C1 segment of cervical spinal cord (tissue), 14 donors: ENCODE results near the gene ATOH7.
A peak's percentile ranks its signal among the peaks of the same experiment; 100 is the strongest.
"Not testable (repeated sequence)": the region's sequence is repeated elsewhere in the genome, so short reads cannot be mapped to it uniquely, and the experiment has no call there.

ENCODE experiments used
- DNase-seq, 14 donors: peaks; one replicate each; lab custom pipeline; 2025; lab: John Stamatoyannopoulos, UW

The ATOH7 gene

DNA sequence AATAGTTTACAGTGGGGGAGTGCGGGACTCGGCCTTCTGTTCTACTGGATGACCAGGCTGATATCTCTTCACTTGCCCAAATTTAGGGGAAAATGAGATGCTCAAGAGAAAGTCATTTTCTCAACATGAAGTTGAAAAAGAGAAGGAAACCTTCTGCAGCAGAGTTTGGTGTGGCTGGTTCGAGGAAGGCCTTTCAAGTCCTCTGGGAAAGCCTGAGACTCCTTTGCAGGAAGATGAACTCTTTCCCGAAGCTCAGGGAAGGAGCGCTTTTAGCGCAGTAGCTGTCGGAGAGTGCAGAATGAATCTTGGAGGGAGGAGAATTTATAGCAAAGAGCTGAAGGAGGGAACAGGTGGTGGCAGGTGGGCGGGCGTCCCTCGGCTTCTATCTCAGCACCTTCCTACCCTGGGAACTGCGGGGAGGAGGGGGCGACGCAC is at the start of gene ATOH7:
ATOH7 (minus strand) TSS at position 297 of the 435 bp plus-strand sequence. CDS start 436 bp downstream, outside the sequence.
- peak in 1 of 14 donors; percentile 79 for DNase-seq

DNA sequence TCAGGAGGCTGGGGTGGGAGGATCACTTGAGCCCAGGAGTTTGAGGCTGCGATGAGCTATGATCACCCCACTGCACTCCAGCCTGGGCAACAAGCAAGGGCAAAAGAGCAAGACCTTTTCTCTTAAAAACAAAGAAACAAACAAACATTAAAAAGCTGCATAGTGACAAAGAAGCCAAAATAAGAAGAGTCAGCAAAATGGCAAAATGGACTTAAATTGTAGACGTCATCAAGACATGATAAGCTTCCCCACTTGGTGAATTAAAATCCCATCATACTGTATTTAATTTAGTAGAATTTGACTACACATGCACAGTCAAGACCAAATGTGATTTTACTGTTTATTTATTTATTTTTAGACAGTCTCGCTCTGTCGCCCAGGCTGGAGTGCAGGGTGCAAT is 48.8 kb upstream of the ATOH7 start:
- no peak for DNase-seq

DNA sequence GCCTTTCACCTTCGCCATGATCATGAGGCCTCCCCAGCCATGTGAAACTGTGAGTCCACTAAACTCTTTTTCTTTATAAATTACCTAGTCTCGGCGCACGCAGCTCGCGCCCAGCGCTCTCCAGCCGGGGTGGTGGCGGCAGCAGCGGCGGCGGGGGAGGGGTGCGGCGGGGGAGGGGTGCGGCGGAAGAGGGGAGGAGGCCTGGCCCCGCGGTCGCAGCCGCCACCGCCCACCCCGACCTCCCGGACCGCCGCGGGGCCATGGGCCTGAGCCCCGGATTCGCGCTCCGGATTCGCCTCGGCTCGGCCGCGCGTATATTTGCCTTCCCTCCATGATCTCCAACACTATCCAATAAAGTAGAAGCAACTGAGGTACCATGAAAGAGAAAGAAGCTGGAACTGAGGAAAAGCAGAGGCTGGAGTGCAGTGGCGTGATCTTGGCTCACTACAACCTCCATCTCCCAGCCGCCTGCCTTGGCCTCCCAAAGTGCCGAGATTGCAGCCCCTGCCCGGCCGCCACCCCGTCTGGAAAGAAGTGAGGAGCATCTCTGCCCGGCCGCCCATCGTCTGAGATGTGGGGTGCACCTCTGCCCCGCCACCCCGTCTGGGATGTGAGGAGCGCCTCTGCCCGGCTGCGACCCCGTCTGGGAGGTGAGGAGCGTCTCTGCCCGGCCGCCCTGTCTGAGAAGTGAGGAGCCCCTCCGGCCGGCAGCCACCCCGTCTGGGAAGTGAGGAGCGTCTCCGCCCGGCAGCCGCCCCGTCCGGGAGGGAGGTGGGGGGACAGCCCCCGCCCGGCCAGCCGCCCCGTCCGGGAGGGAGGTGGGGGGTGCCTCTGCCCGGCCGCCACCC is 47.2 kb upstream of the ATOH7 start:
- not testable (repeated sequence) for DNase-seq

- not testable (repeated sequence) for DNase-seq
These were observed 45.9 kb upstream of the ATOH7 start for GRCh38 chr10:68277814-68278213.

DNA sequence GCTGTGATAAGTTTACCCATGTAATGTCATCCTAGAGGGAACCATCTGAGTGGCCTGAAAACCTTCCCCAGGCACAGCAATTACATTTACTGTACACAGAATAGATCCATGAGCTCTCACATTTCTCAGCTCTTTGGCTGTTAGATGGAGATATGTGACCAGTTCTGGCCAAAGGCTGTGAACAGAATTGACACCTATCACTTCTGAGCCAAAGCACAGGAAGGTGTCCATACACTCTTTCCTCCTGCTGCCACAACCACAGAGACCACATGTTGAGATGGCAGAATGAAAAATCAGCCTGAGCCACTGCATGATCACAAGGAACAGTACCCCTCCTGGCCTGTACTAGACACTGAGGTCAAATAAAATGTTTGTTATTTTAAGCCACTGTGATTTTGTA is 44.3 kb upstream of the ATOH7 start:
- DNase-seq = no peak

DNA sequence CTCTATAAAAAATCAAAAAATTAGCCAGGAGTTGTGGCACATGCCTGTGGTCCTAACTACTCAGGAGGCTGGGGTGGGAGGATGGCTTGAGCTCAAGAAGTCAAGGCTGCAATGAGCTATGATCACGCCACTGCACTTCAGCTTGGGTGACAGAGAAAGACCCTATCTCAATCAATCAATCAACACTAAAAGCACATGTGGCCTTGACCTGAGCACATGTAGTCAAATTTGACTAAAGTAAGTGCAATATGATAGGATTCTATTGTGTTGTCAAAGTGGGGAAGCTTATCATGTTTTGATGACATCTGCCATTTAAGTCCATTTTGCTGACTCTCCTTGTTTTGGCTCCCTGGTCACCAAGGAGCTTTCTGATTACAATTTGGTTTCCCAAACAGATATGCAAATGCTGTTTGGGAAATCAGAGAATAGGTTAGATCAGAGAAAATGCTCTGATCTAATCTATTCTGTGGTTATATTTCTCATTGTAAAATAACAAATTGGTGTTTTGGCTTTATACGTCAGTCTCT is 43.8 kb upstream of the ATOH7 start:
- no peak for DNase-seq

DNA sequence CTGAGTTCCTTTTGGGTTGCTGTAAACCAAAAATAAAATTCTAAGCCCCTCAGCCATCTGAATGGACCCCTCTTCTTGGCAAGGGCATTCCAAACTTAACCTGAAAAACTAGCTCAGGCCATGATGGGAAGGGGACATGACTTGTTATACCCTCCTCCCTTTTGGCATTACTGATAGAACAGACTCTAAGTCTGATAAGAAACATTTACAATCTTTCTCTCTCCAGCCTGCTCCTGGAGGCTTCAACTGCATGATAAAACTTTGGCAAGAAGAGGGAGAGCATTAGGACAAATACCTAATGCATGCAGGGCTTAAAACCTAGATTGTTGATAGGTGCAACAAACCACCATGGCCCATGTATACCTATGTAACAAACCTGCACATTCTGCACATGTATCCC is 40.9 kb upstream of the ATOH7 start:
- no peak for DNase-seq

DNA sequence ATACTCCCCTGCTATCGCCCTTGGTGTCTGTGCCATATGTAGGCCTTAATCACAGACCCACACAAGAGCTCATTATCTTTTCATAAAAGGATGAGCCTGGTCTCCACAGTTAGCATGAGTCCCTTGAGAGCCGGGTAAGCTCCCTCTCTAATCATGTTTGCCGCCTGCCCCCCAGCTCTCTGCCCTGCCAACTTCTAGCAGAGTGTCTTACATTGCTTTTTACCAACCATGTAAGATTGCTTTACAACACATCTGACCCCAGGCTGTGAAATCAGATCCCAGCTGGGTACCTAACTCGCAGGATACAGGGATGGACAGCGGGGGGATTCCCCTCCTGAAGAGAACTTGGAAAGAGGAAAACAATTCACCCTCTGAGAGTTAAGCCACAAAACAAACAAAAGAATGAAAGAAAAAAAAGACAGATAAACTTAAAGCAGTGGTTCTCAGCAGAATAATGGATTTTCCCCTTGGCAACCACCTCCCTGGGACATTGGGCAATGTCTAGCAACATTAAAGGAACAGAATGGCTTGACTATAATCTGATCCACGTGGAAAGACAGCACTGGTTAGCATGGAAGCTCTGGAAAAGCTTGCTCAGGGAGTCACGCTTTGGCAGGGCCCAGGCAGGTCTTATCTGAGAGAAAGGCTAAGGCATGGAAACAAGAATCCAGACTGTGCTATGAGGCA is 39.4 kb upstream of the ATOH7 start:
- no peak for DNase-seq

DNA sequence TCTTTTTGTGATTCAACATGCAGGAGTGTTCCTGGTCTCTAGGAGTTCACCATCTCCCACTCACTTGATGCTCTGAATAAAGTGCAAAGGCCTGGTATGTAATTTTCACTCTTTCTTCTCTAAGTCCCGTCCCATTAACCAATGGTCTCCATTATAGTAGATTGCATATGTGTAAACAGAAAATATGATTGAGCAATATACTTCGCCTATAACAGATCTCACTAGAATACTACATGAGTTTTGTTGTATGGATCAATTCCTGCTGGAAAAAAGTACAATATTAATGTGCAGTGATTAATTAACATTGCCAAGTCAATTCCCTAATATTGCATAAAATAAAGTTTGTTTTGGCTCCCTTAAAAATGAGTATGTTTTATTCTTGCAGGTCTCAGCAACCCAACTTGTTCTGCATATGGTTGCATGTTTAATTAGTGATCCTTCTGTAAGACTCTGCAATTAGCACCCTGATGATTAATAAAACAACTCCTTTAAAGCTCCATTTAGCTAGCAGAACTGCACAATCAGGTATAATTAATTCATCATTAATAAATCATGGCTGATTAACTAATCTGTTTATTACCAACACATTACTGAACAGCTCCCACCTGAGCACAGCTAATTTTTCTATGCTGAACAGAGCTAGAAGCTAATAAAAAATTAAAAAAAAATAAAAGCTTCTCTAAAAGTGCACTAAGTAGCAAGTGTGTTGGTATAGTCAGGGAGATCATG is 37.8 kb upstream of the ATOH7 start:
- DNase-seq = no peak

- peak in 6 of 14 donors; percentile 1 to 25 (median 10) for DNase-seq
These were observed 29.4 kb upstream of the ATOH7 start for GRCh38 chr10:68261132-68261856.

- no peak for DNase-seq
These were observed 21.4 kb upstream of the ATOH7 start for GRCh38 chr10:68253346-68253745.

DNA sequence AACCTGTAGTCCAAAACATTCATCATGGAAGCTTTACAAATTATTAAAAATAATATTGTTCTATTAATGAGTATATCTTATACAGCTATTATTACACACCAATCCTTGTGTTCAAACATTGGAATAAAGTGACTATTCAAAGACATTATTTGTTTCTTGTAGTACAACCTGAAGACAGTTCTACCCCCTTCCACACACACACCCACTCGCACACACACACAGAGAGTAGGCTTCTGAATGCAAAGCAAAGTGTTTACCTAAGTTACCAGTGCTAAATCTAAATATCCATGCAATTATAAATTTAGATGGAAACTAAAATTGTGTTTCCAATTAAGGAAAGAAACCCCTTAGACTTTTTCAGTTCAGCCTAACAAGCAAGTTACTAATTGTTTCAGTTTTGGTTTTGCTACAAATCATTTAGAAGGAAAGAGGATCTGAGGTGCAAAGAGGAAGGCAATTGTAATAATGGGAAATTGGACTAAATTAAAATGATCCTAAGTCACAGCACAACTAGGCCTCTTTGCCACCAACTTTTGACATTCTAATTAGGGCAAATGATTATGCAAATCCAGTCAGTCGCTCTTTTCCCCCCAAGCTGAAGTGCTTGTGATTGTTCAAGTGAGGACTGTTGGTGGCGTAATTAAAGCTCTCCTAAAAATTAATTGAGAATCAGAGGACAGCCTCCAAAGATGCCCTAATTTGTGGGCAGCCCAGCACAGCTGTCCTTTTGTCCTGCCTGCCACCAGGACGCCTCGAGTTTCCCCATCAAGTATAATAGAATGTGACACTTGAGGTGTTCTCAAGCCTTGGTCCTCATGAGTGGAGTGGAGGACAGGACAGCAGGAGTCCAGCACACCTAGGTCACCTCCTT is 19.9 kb upstream of the ATOH7 start:
- DNase-seq = no peak

DNA sequence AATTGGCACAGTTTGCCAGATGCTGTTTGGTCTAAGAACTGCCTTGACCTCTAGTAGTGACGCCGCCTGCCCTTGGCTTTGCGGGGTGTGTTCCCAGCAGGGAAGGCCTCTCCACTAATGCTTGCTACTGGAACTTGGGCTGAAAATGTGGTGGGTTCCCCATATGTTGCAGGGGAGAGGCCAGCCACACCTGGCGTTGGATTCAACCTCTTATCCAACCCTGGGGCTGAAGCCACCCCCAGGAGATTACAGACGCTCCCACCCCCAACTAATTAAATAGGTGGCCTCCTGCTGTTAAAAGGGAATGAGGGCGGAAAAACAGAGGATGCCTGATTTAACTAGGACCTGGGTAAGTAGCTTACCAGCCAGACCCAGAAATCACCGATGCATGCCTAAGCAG is 19.2 kb upstream of the ATOH7 start:
- DNase-seq = no peak

- DNase-seq = peak in 1 of 14 donors; percentile 48
These were observed 17.4 kb upstream of the ATOH7 start for GRCh38 chr10:68249297-68249696.

GRCh38 chr10:68247931-68248330 is 16.0 kb upstream of the ATOH7 start:
- DNase-seq = peak in 1 of 14 donors; percentile 32

GRCh38 chr10:68246397-68246796 is 14.5 kb upstream of the ATOH7 start:
- DNase-seq = not testable (repeated sequence)

GRCh38 chr10:68242051-68242450 is 10.1 kb upstream of the ATOH7 start:
- no peak for DNase-seq

- no peak for DNase-seq
These were observed 7.8 kb upstream of the ATOH7 start for GRCh38 chr10:68239596-68240150.

- DNase-seq = no peak
These were observed 7.2 kb upstream of the ATOH7 start for GRCh38 chr10:68239069-68239468.

DNA sequence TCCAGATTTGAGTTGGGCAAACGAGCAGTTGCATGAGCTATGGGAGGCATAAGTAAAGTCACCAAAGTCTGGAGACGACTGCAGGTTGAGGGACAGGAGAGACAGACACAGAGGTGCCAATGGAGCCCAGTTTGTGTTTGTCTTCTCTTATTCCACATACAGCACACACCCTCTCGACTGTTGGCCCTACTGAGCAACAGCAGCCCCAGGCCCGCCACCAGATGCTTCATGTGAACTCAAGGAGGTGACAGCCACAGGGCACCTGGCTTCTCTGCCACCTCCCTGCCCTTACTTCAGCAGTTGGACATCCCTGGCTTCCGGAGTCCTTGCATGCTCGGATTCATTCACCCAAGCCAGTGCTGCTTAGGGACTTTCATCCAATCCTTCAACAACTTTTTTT is 6.5 kb upstream of the ATOH7 start:
- DNase-seq = no peak
